ENCODE results near the gene SSH2. TPM values are rescaled to one million over a fixed set of nuclear protein-coding genes. Genes with fewer than 3 reads are reported as not detected.

Gene SSH2
- total RNA-seq, 1 experiment from 2014 or later = 22.9 TPM

GRCh38 chr17:29625037-29625750 lies 304.8 kb downstream of the SSH2 start:
- intact Hi-C loops (cut with micrococcal nuclease; ENCODE audit: unreplicated experiment) = no loop called here
- H3K4me3 Mint-ChIP-seq (ENCODE audit: low read depth, unreplicated experiment) = no peak overlapping the region
- H3K36me3 Mint-ChIP-seq (ENCODE audit: insufficient read depth, unreplicated experiment) = peaks cover 9% of the 10 kb centered on the region
- no peaks in the 10 kb centered on the region for H3K4me1 Mint-ChIP-seq (ENCODE audit: low read depth, unreplicated experiment)
- no peak overlapping the region for H3K27ac Mint-ChIP-seq (ENCODE audit: unreplicated experiment)
- no peak for TF ChIP-seq CTCF (IDR thresholded peaks at IDR 0.05; ENCODE audit: unreplicated experiment)
- no peak for DNase-seq
- H3K27me3 Mint-ChIP-seq (ENCODE audit: unreplicated experiment) = peaks cover 10% of the 10 kb centered on the region
- no peaks in the 10 kb centered on the region for H3K9me3 Mint-ChIP-seq (ENCODE audit: low read depth, unreplicated experiment)
- CTCF ChIA-PET = interaction anchor here (1.4 kb wide), 2 partner anchors 8 to 306 kb away, joined by 3 to 7 read pairs; no protein-coding TSS in a partner anchor
- no TSS peak for BruUV-seq (replicated peaks)

- Mint-ChIP-seq H3K4me1 (ENCODE audit: low read depth, unreplicated experiment) (no peaks in the 10 kb centered on the region), H3K27ac (ENCODE audit: unreplicated experiment) (no peak overlapping the region), H3K36me3 (ENCODE audit: insufficient read depth, unreplicated experiment) (peaks cover 9% of the 10 kb centered on the region), H3K9me3 (ENCODE audit: low read depth, unreplicated experiment) (no peaks in the 10 kb centered on the region), H3K27me3 (ENCODE audit: unreplicated experiment) (peaks cover 13% of the 10 kb centered on the region), H3K4me3 (ENCODE audit: low read depth, unreplicated experiment) (no peak overlapping the region)
- CTCF ChIA-PET = interaction anchor here (1.4 kb wide), 1 partner anchor 307 kb away, joined by 3 read pairs; no protein-coding TSS in a partner anchor
- intact Hi-C loops (cut with micrococcal nuclease; ENCODE audit: unreplicated experiment) = no loop called here
- DNase-seq = no peak
- no peak for TF ChIP-seq CTCF (IDR thresholded peaks at IDR 0.05; ENCODE audit: unreplicated experiment)
- BruUV-seq (replicated peaks) = no TSS peak
Measured at GRCh38 chr17:29624586-29624985, 305.4 kb downstream of the SSH2 start.

GRCh38 chr17:29623283-29623647 lies 306.8 kb downstream of the SSH2 start:
- Mint-ChIP-seq H3K36me3 (ENCODE audit: insufficient read depth, unreplicated experiment) (peaks cover 9% of the 10 kb centered on the region), H3K4me3 (ENCODE audit: low read depth, unreplicated experiment) (peak overlapping the region; percentile 69), H3K4me1 (ENCODE audit: low read depth, unreplicated experiment) (no peaks in the 10 kb centered on the region), H3K27ac (ENCODE audit: unreplicated experiment) (no peak overlapping the region), H3K27me3 (ENCODE audit: unreplicated experiment) (peaks cover 13% of the 10 kb centered on the region), H3K9me3 (ENCODE audit: low read depth, unreplicated experiment) (no peaks in the 10 kb centered on the region)
- CTCF ChIA-PET = no interaction called here
- no TSS peak for BruUV-seq (replicated peaks)
- intact Hi-C loops (cut with micrococcal nuclease; ENCODE audit: unreplicated experiment) = no loop called here
- TF ChIP-seq CTCF (IDR thresholded peaks at IDR 0.05; ENCODE audit: unreplicated experiment) = no peak
- no peak for DNase-seq

- CTCF ChIA-PET = no interaction called here
- Mint-ChIP-seq H3K4me1 (ENCODE audit: low read depth, unreplicated experiment) (no peaks in the 10 kb centered on the region), H3K27me3 (ENCODE audit: unreplicated experiment) (peaks cover 13% of the 10 kb centered on the region), H3K9me3 (ENCODE audit: low read depth, unreplicated experiment) (no peaks in the 10 kb centered on the region), H3K27ac (ENCODE audit: unreplicated experiment) (no peak within 1 kb of the TSS), H3K4me3 (ENCODE audit: low read depth, unreplicated experiment) (peak within 1 kb of the TSS; percentile 69), H3K36me3 (ENCODE audit: insufficient read depth, unreplicated experiment) (peaks cover 9% of the 10 kb centered on the region)
- no TSS peak for BruUV-seq (replicated peaks)
- no peak for TF ChIP-seq CTCF (IDR thresholded peaks at IDR 0.05; ENCODE audit: unreplicated experiment)
- peak; percentile 54 for DNase-seq
- intact Hi-C loops (cut with micrococcal nuclease; ENCODE audit: unreplicated experiment) = no loop called here
Measured at GRCh38 chr17:29622337-29623282, 307.4 kb downstream of the SSH2 start, which contains the start of gene CORO6. Gene CORO6 (minus strand): TSS chr17:29622912. CDS start chr17:29621421, 1,491 bp downstream.

Measured in Calu3 (cell line).